ENCODE data around the gene PIP5K1B. TPM values are rescaled to one million over a fixed set of nuclear protein-coding genes. Genes with fewer than 3 reads are reported as not detected.

PIP5K1B gene
- total RNA-seq, 1 donor from 2014 or later = not detected

DNA sequence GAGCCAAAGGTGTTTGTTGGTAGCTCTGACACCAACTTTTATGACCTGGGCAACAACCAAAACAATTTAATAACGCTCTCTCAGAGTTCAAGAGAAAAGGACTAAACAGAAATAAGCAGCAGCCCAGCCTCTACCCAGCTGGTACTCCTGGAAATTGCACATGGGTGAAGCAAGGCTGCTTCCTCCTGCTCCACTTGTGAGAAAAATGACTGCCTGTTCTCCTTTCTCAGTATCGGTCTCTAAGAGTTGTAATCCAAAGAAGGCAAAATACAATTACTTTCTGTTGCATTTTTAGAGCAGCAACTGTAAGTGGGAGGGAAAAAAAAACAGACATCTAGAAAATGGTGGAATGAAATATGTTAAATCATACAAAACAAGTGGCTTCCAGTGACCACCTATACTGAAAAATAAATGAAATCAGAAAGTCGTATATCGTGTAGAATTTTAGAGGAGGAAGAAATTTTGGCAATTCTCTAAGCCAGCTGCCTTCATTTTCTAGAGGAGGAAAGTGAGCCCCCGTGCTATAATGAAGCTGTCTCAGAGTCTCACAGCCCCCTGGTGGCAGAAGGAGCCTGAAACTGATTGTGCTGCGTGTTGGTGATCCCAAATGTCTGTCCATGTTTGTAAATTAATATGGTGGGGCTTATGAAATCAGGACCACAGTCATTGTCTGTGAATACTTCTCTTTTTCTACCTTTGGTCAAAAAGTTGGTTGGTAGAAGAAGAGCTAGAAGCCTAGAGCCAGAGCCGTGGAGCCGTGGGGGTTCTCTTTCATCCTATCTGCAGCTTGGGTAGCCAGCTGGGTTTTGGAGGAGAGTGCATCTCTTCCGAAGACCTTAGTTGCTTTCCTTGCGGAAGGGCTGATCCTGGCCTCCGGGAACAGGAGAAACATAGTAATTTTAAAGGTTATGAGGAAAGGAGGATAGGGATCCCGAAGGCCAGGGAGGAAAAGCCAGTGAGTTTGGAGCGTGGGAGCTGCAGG is 139.9 kb downstream of the PIP5K1B start:
- H3K4me3 ChIP-seq (ENCODE audit: low read depth, low read length) = no peak overlapping the region
- DNase-seq (ENCODE audit: low read depth) = no peak
- TF ChIP-seq CTCF (conservative IDR thresholded peaks at IDR 0.05; ENCODE audit: low read depth, low read length) = peak; percentile 66

GRCh38 chr9:68847765-68848164 is 142.7 kb downstream of the PIP5K1B start:
- no peak overlapping the region for H3K4me3 ChIP-seq (ENCODE audit: low read depth, low read length)
- no peak for DNase-seq (ENCODE audit: low read depth)
- no peak for TF ChIP-seq CTCF (conservative IDR thresholded peaks at IDR 0.05; ENCODE audit: low read depth, low read length)

GRCh38 chr9:68851657-68852056 is 146.6 kb downstream of the PIP5K1B start:
- DNase-seq (ENCODE audit: low read depth) = no peak
- TF ChIP-seq CTCF (conservative IDR thresholded peaks at IDR 0.05; ENCODE audit: low read depth, low read length) = no peak

DNA sequence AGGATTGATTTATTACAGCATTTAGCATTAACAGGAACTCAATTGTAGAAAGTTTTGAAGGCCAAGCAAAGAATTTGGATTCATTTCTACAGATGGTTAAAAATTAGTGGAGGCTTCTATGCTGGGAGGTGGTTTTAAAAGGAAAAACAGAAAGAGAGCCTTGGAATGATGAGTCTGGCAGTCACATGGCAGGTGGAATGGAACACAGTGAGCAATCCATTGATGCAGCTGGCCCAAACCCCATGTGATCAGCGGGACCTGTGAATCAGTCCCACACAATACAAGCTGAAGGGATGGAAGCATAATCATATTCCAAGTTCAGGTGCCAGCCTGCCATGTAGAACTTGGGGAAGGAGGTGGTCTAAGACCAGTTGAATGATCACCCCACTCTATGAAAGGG is 147.9 kb downstream of the PIP5K1B start:
- no peak overlapping the region for H3K4me3 ChIP-seq (ENCODE audit: low read depth, low read length)
- no peak for TF ChIP-seq CTCF (conservative IDR thresholded peaks at IDR 0.05; ENCODE audit: low read depth, low read length)

More at GRCh38 chr9:68851657-68852056, 146.6 kb downstream of the PIP5K1B start:
- no peak overlapping the region for H3K4me3 ChIP-seq (ENCODE audit: low read depth, low read length)

GRCh38 chr9:68859347-68859746 is 154.3 kb downstream of the PIP5K1B start:
- no peak overlapping the region for H3K4me3 ChIP-seq (ENCODE audit: low read depth, low read length)
- DNase-seq (ENCODE audit: low read depth) = no peak
- no peak for TF ChIP-seq CTCF (conservative IDR thresholded peaks at IDR 0.05; ENCODE audit: low read depth, low read length)

More for the DNA sequence above, 147.9 kb downstream of the PIP5K1B start:
- DNase-seq (ENCODE audit: low read depth) = peak; percentile 9

GRCh38 chr9:68860419-68860818 is 155.4 kb downstream of the PIP5K1B start:
- H3K4me3 ChIP-seq (ENCODE audit: low read depth, low read length) = no peak overlapping the region
- TF ChIP-seq CTCF (conservative IDR thresholded peaks at IDR 0.05; ENCODE audit: low read depth, low read length) = no peak
- no peak for DNase-seq (ENCODE audit: low read depth)

Measured in epithelial cell of proximal tubule (primary cell).